ENCODE results near the gene SPOP.

DNA sequence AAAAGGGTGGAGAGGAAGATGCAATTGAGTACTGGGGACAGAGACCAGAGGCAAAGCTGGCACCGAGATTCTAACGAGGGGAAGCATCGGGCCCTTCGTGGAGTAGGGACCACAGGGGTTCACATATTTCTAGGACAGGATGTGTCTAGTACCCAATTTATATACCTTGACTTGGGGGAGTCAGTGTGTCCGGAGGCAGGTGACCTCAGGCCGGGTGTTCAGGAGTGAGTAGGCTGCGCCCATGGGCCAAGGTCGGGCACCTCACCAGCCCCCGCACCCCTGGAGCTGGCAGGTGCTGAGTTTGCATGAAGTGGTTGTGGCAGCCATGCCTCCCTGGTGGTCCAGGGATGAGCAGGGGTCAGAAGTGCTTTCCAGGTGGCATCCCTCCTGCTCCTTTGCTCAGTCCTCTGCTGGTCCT is 110.8 kb downstream of the SPOP start:
- no peak for TF ChIP-seq POLR2A (IDR thresholded peaks at IDR 0.05)
- TF ChIP-seq CTCF (IDR thresholded peaks at IDR 0.05), result no peak
